Esophagus muscularis mucosa (tissue), 3 donors: Measurements from ENCODE around the gene TRIM43.

Experiments
- CTCF ChIP-seq, 3 experiments: fragments of 200-600 bp in 2 of 3; fragments of 450-650 bp in 1 of 3; sonication (generic) in 2 of 3; IDR thresholded peaks; one replicate each; pipeline ENCODE4 v1.5.1; 2017 to 2019; ENCODE audit warnings: antibody characterized with exemption in 3 of 3, mild to moderate bottlenecking in 2 of 3, moderate library complexity in 1 of 3
- POLR2AphosphoS5 ChIP-seq, 2 donors: sonication (generic); formaldehyde crosslinking; IDR thresholded peaks; one replicate each; pipeline ENCODE4 v1.6.1; 2017; ENCODE audit warnings: antibody characterized with exemption in 2 of 2

GRCh38 chr2:95552911-95553310, 38.9 kb upstream of the TRIM43 start:
- TF ChIP-seq POLR2AphosphoS5 (IDR thresholded peaks at IDR 0.05) (no peak), CTCF (IDR thresholded peaks at IDR 0.05) (no peak)
